Right cardiac atrium (tissue), 5 donors: ENCODE data around the gene PCDHA5. TPM values are rescaled to one million over a fixed set of nuclear protein-coding genes. Genes with fewer than 3 reads are reported as not detected.
"Not testable (repeated sequence)": the region's sequence is repeated elsewhere in the genome, so short reads cannot be mapped to it uniquely, and the experiment has no call there.

Source experiments
- ATAC-seq, 2 donors: fragments of 200-7000 bp; cut with Tn5 transposase; one replicate each; pipeline versions ENCODE4 v1.8.0 to v1.9.1; 2020; ENCODE audit warnings: moderate library complexity in 2 of 2, mild to moderate bottlenecking in 1 of 2
- DNase-seq, 3 donors: peaks; one replicate each; pipeline ENCODE4 v3.0.0-alpha.2; 2020
- H3K27ac ChIP-seq: one replicate; pipeline ENCODE4 v1.5.1; 2013; ENCODE audit warnings: mild to moderate bottlenecking, low read length, control low read depth, moderate library complexity
- H3K27me3 ChIP-seq: one replicate; pipeline ENCODE4 v1.6.1; 2013; ENCODE audit not compliant: control insufficient read depth, insufficient read depth
- H3K4me1 ChIP-seq: one replicate; pipeline ENCODE4 v1.6.1; 2013; ENCODE audit warnings: low read length; ENCODE audit not compliant: control insufficient read depth, insufficient read depth
- H3K4me3 ChIP-seq: one replicate; pipeline ENCODE4 v1.5.1; 2013; ENCODE audit warnings: low read length, control low read depth
- H3K9me3 ChIP-seq: one replicate; pipeline ENCODE4 v1.6.1; 2013; ENCODE audit warnings: low read length; ENCODE audit not compliant: control insufficient read depth
- WGBS: extraction: QIAGEN DNeasy Blood & Tissue Kit; methylation state at CpG from one replicate; pipeline ENCODE4 v1.1.7; 2013; 5-methylcytosine and 5-hydroxymethylcytosine counted together
- intact Hi-C, 4 donors: fragments of 100-400 bp; cut with DNase I; formaldehyde crosslinking; loops; one replicate each; pipeline versions ENCODE4 v1.11.0 to v1.14.0; 2022 to 2023
- polyA plus RNA-seq: library from polyadenylated mRNA; stranded (reverse); fragments of 200-250 nt; gene quantifications from one replicate; pipeline ENCODE4 v1.2.3, GENCODE V29; 2013
- total RNA-seq, 4 donors: library from RNA; stranded (reverse); fragmentation: NEBNext Ultra II Directional; extraction: Animal tissue kit (Norgen Biotek cat#: 25700); gene quantifications; one replicate each; pipeline ENCODE4 v1.2.1, GENCODE V29; 2021
- donor health status: healthy with polysubstance abuse.
- donor health status: DM: no; HTN: yes; CAD: no.
- donor health status: DM: no; HTN: no; CAD: no.
- donor health status: DM: no; HTN: yes; CAD: no; lungs with severe emphysema.
- donor health status: DM: yes; HTN: yes; CAD: no.

The PCDHA5 gene
- total and polyA plus RNA-seq, 5 donors = 0.02 to 0.09 (median 0.06) TPM; not detected in 2

DNA sequence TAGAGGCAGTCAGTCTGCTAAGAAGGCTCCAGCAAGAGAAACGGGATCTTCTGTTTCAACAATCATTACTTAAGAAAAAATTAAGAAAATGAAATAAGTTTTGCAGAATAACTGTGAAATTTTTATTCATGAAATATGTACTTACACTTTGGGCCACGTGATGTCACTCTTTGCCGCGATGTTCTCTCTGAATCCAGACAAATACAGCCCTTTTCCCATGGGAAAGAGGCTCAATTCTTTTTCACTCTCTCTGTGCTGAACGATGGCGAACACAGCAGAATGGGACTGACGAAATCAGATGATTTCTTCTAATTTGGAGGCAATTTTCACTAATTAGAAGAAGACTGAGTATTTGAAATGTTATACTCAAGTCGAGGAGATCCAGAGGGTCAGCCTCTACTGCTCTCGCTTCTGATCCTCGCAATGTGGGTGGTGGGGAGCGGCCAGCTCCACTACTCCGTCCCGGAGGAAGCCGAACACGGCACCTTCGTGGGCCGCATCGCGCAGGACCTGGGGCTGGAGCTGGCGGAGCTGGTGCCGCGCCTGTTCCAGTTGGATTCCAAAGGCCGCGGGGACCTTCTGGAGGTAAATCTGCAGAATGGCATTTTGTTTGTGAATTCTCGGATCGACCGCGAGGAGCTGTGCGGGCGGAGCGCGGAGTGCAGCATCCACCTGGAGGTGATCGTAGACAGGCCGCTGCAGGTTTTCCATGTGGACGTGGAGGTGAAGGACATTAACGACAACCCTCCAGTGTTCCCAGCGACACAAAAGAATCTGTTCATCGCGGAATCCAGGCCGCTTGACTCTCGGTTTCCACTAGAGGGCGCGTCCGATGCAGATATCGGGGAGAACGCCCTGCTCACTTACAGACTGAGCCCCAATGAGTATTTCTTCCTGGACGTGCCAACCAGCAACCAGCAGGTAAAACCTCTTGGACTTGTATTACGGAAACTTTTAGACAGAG lies 27.0 kb downstream of the PCDHA5 start, which contains the start of gene PCDHA9:
Gene PCDHA9 (plus strand): TSS at position 244 of the 964 bp plus-strand sequence. CDS start 114 bp downstream, at position 358.
- ATAC-seq, intact Hi-C loops, H3K27ac ChIP-seq, H3K27me3 ChIP-seq, DNase-seq, H3K4me3 ChIP-seq, H3K4me1 ChIP-seq, H3K9me3 ChIP-seq: not testable (repeated sequence)
- 14% methylated on average over 45 of the region's 48 CpGs for WGBS

GRCh38 chr5:140849831-140850634 lies 28.6 kb downstream of the PCDHA5 start:
- H3K27ac ChIP-seq, intact Hi-C loops, ATAC-seq, H3K4me3 ChIP-seq, H3K9me3 ChIP-seq, H3K4me1 ChIP-seq, H3K27me3 ChIP-seq: not testable (repeated sequence)
- DNase-seq = peak in 1 of 3 donors; percentile 42
- 33% methylated on average over 101 of the region's 101 CpGs for WGBS

- Histone ChIP-seq H3K27ac (no peak within 1 kb of the TSS), H3K4me3 (no peak within 1 kb of the TSS), H3K4me1 (no peaks in the 10 kb centered on the region), H3K9me3 (no peaks in the 10 kb centered on the region), H3K27me3 (no peaks in the 10 kb centered on the region)
- DNase-seq = peak in 1 of 3 donors; percentile 40
- intact Hi-C loops = no loop called here
- WGBS = 16% methylated on average over 44 of the region's 44 CpGs
- ATAC-seq = no peak
Observed at GRCh38 chr5:140855772-140856674, 34.6 kb downstream of the PCDHA5 start, which contains the start of gene PCDHA10. Gene PCDHA10 (plus strand): TSS chr5:140855897. CDS start chr5:140856049, 152 bp downstream.

- Histone ChIP-seq H3K4me3 (no peak overlapping the region), H3K27ac (no peak overlapping the region), H3K27me3 (no peaks in the 10 kb centered on the region), H3K4me1 (no peaks in the 10 kb centered on the region), H3K9me3 (peaks cover 2% of the 10 kb centered on the region)
- DNase-seq = no peak
- 45% methylated on average over 94 of the region's 94 CpGs for WGBS
- intact Hi-C loops = no loop called here
- no peak for ATAC-seq
Observed at GRCh38 chr5:140857177-140857986, 36.0 kb downstream of the PCDHA5 start.

GRCh38 chr5:140857987-140858240 lies 36.5 kb downstream of the PCDHA5 start:
- ATAC-seq (no peak), DNase-seq (peak in 1 of 3 donors; percentile 45)
- peaks cover 2% of the 10 kb centered on the region for H3K9me3 ChIP-seq
- H3K4me3 ChIP-seq = no peak overlapping the region
- intact Hi-C loops = no loop called here
- no peaks in the 10 kb centered on the region for H3K27me3 ChIP-seq
- no peaks in the 10 kb centered on the region for H3K4me1 ChIP-seq
- WGBS = 53% methylated on average over 22 of the region's 22 CpGs
- no peak overlapping the region for H3K27ac ChIP-seq

DNA sequence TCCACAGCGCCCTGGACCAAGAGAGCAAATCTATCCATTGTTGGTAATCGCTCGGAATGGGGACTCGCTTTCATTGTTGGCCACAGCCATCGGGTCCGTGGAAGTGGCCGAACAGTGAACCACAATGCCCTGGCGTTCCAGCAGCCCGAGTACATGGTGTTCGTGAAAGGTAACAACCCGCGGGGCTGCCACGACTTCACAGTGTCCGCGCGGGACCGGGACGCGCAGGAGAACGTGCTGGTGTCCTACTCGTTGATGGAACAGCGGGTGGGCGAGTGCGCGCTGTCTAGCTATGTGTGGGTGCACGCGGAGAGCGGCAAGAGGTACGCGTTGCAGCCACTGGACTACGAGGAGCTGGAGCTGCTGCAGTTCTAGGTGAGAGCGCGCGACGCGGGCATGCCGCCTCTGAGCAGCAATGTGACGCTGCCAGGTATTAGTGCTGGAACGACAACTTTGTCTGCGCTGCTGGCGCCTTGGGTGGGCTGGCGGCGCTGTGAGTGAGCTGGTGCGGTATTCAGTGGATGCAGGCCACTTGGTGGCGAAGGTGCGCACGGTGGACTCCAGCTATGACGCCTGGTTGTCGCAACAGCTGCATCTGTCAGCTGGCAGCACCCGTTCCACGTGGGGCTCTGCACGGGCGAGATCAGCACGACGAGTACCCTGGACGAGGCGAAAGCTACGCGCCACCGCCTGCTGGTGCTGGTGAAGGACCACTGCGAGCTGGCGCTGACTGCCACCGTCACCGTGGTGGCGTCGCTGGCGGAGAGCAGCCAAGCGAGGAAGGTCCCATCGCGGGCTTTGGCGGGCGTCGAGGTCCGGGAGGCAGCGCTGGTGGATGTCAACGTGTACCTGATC lies 41.3 kb downstream of the PCDHA5 start:
- intact Hi-C loops = no loop called here

GRCh38 chr5:140868721-140869554 lies 47.5 kb downstream of the PCDHA5 start, which contains the start of gene PCDHA11:
Gene PCDHA11 (plus strand): TSS chr5:140868957. CDS start chr5:140869104, 147 bp downstream.
- Histone ChIP-seq H3K4me1 (no peaks in the 10 kb centered on the region), H3K27ac (no peak within 1 kb of the TSS), H3K4me3 (no peak within 1 kb of the TSS), H3K9me3 (peaks cover 9% of the 10 kb centered on the region), H3K27me3 (no peaks in the 10 kb centered on the region)
- no peak for DNase-seq
- WGBS = 13% methylated on average over 41 of the region's 41 CpGs
- intact Hi-C loops = no loop called here
- no peak for ATAC-seq

More for the DNA sequence above, 41.3 kb downstream of the PCDHA5 start:
- Histone ChIP-seq H3K27ac (no peak overlapping the region), H3K4me1 (no peaks in the 10 kb centered on the region), H3K27me3 (no peaks in the 10 kb centered on the region), H3K4me3 (no peak overlapping the region), H3K9me3 (peaks cover 2% of the 10 kb centered on the region)
- WGBS = 32% methylated on average over 76 of the region's 76 CpGs
- ATAC-seq = no peak
- DNase-seq = no peak

DNA sequence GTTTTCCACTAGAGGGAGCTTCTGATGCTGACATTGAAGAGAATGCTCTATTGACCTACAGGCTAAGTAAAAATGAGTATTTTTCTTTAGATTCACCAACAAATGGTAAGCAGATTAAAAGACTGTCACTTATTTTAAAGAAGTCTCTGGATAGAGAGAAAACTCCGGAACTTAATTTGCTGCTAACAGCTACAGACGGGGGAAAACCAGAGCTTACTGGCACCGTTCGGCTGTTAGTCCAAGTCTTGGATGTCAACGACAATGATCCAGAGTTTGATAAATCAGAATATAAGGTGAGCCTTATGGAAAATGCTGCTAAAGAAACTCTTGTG lies 48.1 kb downstream of the PCDHA5 start:
- no peak overlapping the region for H3K4me3 ChIP-seq

More for the DNA sequence above, 48.1 kb downstream of the PCDHA5 start:
- intact Hi-C loops = no loop called here
- WGBS = 42% methylated on average over 5 of the region's 5 CpGs
- peaks cover 9% of the 10 kb centered on the region for H3K9me3 ChIP-seq
- H3K27me3 ChIP-seq = no peaks in the 10 kb centered on the region
- H3K4me1 ChIP-seq = no peaks in the 10 kb centered on the region
- no peak for ATAC-seq
- no peak for DNase-seq
- no peak overlapping the region for H3K27ac ChIP-seq
